Measurements from ENCODE around the gene GRAMD2B. TPM values are rescaled to one million over a fixed set of nuclear protein-coding genes. Genes with fewer than 3 reads are reported as not detected.

GRAMD2B gene
- total RNA-seq, 1 experiment from 2014 or later = 33.6 TPM

DNA sequence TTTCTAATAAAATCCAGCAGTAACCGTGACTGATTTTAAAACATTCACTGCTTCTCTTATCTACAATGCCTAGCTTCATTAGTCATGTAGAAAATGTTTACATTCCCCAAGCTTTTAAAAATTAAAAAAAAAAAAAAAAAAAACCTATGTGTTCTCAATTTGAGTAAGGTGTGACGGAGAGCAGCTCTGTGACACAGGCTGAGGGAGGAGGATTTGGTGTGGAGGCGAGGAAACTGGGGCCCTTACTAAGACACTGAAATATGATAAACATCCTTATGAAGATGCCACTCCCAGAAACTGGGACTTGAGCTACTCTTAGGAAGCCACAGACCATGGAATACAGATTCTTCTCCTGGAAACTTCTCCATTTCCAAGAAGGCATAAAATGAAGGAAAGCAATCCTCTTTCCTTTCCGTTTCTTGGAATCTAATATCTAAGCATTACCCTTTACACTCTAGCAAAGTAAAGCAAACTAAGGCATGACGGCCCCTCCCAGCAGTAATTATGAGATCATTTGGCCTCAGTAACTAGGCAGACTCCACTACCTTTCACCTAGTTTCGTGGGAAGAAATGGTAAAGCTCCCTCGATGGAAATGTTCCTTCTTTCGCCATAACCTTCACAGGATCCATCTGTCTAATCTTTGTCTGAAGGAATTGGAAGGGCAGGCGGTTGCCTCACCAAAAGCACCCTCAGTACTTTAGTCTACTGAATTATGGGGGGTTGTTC lies 23.5 kb downstream of the GRAMD2B start:
- no peaks in the 10 kb centered on the region for H3K27me3 ChIP-seq (ENCODE audit: low read length)
- BruUV-seq (replicated peaks) = TSS peak; percentile 13
- H3K79me2 ChIP-seq (ENCODE audit: low read length) = peaks cover 58% of the 10 kb centered on the region
- no peaks in the 10 kb centered on the region for H3F3A ChIP-seq (ENCODE audit: low read length, unreplicated experiment)
- H3K27ac ChIP-seq (ENCODE audit: low read length) = peak overlapping the region; percentile 95
- H3K4me2 ChIP-seq (ENCODE audit: low read length) = peak overlapping the region; percentile 79
- peak overlapping the region; percentile 76 for H2AFZ ChIP-seq (ENCODE audit: low read length)
- H3K9me2 ChIP-seq (replicated peaks; ENCODE audit: low read length) = no peaks in the 10 kb centered on the region
- peaks cover 44% of the 10 kb centered on the region for H3K4me1 ChIP-seq (ENCODE audit: insufficient read depth, low read length)
- H3K9ac ChIP-seq (ENCODE audit: low read length) = peak overlapping the region; percentile 53
- intact Hi-C loops (cut with micrococcal nuclease) = loop anchor here (5.0 kb wide), 1 partner anchor 94 kb away; no protein-coding TSS in a partner anchor
- H3K9me3 ChIP-seq (ENCODE audit: low read length) = no peaks in the 10 kb centered on the region
- DNase-seq = peak; percentile 76
- no peak for TF ChIP-seq EZH2 (IDR thresholded peaks at IDR 0.05; ENCODE audit: low read length, unreplicated experiment)
- TF ChIP-seq EZH2phosphoT487 (IDR thresholded peaks at IDR 0.05; ENCODE audit: borderline replicate concordance, low read length) = no peak
- TF ChIP-seq, protein P1, sequence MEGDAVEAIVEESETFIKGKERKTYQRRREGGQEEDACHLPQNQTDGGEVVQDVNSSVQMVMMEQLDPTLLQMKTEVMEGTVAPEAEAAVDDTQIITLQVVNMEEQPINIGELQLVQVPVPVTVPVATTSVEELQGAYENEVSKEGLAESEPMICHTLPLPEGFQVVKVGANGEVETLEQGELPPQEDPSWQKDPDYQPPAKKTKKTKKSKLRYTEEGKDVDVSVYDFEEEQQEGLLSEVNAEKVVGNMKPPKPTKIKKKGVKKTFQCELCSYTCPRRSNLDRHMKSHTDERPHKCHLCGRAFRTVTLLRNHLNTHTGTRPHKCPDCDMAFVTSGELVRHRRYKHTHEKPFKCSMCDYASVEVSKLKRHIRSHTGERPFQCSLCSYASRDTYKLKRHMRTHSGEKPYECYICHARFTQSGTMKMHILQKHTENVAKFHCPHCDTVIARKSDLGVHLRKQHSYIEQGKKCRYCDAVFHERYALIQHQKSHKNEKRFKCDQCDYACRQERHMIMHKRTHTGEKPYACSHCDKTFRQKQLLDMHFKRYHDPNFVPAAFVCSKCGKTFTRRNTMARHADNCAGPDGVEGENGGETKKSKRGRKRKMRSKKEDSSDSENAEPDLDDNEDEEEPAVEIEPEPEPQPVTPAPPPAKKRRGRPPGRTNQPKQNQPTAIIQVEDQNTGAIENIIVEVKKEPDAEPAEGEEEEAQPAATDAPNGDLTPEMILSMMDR (conservative IDR thresholded peaks at IDR 0.05; ENCODE audit: low read depth, low read length) = no peak
- no peaks in the 10 kb centered on the region for H4K20me1 ChIP-seq (ENCODE audit: low read length)
- peak; percentile 82 for ATAC-seq
- peak overlapping the region; percentile 38; the same call in 1 of the 2 replicates for H3K4me3 ChIP-seq (ENCODE audit: low read length)
- peaks cover 5% of the 10 kb centered on the region; the same call in 1 of the 2 replicates for H3K36me3 ChIP-seq (ENCODE audit: low read depth, low read length)
- CTCF ChIA-PET = no interaction called here
- POLR2A ChIA-PET (ENCODE audit: unreplicated experiment) = interaction anchor here (0.6 to 1.0 kb wide), 7 partner anchors 12 to 1698 kb away, joined by 3 to 21 read pairs (median 3); no protein-coding TSS in a partner anchor

DNA sequence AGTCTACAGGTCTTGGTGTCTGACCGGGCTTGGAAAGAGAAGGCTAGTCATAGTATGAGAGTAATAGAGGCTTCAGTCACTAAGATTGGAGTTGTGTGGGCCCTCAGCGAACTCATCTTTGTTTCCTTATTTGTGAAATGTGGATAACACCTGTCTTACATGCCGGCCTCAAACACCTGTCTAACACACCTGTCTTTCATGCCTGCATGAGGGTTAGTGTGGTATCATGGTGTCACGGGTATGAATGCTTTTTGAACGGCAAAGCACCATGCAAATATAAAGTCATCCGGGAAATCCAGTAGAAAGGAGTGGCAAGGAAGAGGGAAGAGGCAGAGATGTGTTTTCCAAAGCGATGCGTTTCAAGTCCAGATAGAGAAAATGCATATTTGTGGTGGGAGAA lies 25.5 kb downstream of the GRAMD2B start:
- Histone ChIP-seq H3K4me2 (ENCODE audit: low read length) (no peak overlapping the region), H3K27ac (ENCODE audit: low read length) (peak overlapping the region; percentile 84), H3K4me1 (ENCODE audit: insufficient read depth, low read length) (peaks cover 44% of the 10 kb centered on the region), H3K9me3 (ENCODE audit: low read length) (no peaks in the 10 kb centered on the region), H3K36me3 (ENCODE audit: low read depth, low read length) (peaks cover 2% of the 10 kb centered on the region; the same call in 1 of the 2 replicates), H3K79me2 (ENCODE audit: low read length) (peaks cover 57% of the 10 kb centered on the region), H3K4me3 (ENCODE audit: low read length) (no peak overlapping the region), H3K9ac (ENCODE audit: low read length) (no peak overlapping the region), H3F3A (ENCODE audit: low read length, unreplicated experiment) (no peaks in the 10 kb centered on the region), H3K9me2 (replicated peaks; ENCODE audit: low read length) (no peaks in the 10 kb centered on the region), H2AFZ (ENCODE audit: low read length) (no peak overlapping the region), H3K27me3 (ENCODE audit: low read length) (no peaks in the 10 kb centered on the region), H4K20me1 (ENCODE audit: low read length) (no peaks in the 10 kb centered on the region)
- no TSS peak for BruUV-seq (replicated peaks)
- DNase-seq = no peak
- ChIA-PET CTCF (no interaction called here), POLR2A (ENCODE audit: unreplicated experiment) (no interaction called here)
- ATAC-seq = no peak
- TF ChIP-seq EZH2 (IDR thresholded peaks at IDR 0.05; ENCODE audit: low read length, unreplicated experiment) (no peak), EZH2phosphoT487 (IDR thresholded peaks at IDR 0.05; ENCODE audit: borderline replicate concordance, low read length) (no peak)
- TF ChIP-seq, protein P1 (conservative IDR thresholded peaks at IDR 0.05; ENCODE audit: low read depth, low read length) = no peak
- intact Hi-C loops (cut with micrococcal nuclease) = loop anchor here (5.0 kb wide), 1 partner anchor 96 kb away; no protein-coding TSS in a partner anchor
